HG02938 (cell line): ENCODE measurements around the gene FGD4.
"Not testable (repeated sequence)": the region's sequence is repeated elsewhere in the genome, so short reads cannot be mapped to it uniquely, and the experiment has no call there.

Experiments used
- ATAC-seq: cut with Tn5 transposase; IDR thresholded peaks from one replicate; pipeline ENCODE4 v1.9.1; 2021; ENCODE audit warnings: mild to moderate bottlenecking, moderate library complexity; ENCODE audit not compliant: unreplicated experiment

Gene FGD4

DNA sequence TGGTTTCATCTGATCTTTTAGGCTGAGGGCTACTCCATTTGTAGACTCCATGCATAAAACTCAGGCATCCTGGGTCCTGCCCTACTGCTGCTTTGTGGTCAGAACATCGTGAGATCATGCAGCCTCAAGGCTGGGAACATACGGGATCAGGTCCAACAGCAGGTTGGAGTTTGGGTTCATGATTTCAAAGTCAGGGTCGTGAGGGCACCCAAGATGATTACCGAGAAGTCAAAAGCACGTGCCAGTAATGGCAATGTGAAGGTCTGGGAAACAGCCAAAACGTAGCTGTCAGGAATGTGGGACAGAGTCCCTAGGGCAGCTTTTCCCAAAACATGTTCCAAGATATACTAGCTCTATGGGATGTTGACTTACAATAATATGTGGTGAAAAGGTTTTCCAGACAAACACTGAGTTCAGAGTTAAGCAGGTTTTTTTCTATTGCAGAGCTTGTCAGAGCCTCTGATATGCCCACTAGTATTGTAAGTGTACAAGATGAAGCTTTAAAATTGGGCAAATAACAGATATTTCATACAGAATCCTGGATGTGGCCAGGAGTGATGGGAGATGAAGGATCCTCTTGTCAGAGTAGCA lies 149.4 kb downstream of the FGD4 start:
- ATAC-seq, result no peak

DNA sequence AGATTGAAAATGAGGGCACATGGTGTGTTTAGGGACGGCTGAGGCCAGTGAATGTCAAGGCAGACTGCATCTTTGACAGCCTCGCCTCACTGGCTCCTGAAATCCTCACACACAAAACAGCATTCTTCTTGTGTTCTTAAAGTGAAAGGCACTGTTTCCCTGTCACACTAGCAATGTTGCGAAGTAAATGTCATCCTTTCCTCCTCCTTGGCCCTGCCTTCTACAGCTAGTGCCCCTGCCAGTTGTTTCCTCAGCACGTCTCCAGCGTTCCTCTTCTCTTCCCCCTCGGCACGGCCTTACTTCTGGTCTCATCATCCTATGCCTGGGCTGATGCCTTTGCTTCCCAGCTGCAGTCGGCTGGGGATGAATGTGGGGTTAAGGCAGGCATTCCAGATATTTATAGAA lies 150.3 kb downstream of the FGD4 start:
- no peak for ATAC-seq

DNA sequence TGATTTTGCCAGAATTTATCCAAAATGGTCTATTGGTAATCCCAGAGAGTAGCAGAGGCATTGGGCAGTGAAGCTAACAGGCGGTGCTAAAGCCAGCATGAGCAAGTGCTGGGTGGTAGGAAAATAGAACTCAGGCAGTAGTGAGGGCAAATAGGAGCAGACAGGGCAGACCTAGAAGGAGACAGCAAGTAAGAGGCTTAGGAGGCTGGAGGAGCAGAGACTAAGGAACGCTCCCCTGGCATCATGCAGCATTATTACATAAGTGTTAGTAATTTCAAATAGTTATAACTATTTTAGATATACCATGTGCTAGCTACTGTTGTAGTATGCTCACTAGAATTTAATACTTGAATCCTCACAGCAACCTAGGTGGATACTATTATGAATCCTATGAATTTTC lies 151.7 kb downstream of the FGD4 start:
- no peak for ATAC-seq

DNA sequence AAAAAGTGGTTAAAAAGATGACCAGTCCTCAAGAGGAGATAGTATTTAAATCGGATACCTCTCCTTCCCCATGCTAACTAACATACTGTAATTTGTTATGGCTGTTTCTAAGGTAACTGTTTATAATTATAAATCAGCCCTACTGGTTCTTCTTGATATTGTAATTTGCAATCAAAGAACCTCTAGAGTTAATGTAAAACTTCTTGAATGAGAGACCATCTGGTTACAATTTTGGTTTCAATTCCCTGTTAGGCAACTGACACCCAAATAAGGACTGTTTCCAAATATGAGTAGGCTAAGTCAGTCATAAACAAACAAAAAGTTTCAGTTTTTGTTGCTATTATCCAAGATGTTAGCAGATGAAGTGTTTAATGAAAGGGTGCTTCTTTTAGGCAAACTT lies 159.5 kb downstream of the FGD4 start:
- ATAC-seq, result peak; percentile 98

DNA sequence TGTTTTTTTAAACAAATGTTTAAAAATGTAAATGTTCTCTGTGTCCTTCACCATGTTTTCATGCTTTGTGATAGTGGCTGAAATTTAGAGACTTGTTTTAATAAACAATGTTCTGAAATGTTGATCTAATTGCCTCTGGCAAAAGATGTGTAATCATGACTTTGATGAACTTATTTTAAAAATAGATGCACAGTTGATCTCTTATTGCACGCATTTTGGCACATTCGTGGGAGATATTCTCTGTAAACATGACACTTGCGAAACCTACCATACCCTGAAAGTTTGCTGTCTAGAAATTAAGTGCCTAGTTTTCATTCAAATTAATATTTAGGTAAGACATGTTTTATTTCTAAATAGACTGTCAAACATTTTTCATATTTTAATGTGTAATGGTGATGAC lies 160.1 kb downstream of the FGD4 start:
- ATAC-seq, result peak; percentile 15

DNA sequence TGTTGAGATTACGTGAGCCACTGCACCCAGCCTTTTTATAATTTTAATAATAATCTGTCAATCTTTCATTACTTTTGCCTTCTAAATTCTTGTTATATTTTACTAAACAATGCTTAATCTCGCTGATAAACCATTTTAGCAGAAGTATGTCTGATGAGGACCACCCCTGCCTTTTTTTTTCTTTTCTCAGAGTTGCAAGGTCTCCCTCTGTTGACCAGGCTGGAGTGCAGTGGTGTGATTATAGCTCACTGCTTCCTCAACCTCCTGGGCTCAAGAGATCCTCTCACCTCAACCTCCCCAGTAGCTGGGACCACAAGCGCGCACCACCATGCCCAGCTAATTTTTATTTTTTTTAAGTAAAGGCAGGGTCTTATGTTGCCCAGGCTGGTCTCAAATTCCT lies 161.2 kb downstream of the FGD4 start:
- no peak for ATAC-seq

DNA sequence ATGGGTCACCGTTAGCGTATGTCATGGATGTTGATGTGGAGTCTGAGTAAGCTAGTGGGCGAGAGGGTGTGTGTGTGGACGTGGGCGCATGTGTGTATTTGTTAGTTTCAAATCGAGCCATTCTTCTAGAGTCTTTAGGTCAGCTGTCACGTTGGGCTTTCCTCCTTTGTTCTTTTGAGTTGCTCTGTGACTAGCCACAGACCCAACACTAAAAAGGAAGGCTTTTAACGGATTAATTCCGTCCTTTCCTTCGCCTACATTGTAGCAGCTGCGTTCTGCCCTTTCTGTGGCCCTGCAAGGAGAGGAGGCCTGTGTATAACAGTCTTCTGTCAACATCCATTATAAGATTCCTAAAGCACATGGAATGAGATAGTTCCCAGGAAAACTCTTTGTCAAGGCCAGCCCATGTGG lies 162.6 kb downstream of the FGD4 start:
- no peak for ATAC-seq

DNA sequence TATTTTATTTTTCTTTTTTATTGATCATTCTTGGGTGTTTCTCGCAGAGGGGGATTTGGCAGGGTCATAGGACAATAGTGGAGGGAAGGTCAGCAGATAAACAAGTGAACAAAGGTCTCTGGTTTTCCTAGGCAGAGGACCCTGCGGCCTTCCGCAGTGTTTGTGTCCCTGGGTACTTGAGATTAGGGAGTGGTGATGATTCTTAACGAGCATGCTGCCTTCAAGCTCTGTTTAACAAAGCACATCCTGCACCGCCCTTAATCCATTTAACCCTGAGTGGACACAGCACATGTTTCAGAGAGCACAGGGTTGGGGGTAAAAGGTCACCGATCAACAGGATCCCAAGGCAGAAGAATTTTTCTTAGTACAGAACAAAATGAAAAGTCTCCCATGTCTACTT lies 163.1 kb downstream of the FGD4 start:
- not testable (repeated sequence) for ATAC-seq

DNA sequence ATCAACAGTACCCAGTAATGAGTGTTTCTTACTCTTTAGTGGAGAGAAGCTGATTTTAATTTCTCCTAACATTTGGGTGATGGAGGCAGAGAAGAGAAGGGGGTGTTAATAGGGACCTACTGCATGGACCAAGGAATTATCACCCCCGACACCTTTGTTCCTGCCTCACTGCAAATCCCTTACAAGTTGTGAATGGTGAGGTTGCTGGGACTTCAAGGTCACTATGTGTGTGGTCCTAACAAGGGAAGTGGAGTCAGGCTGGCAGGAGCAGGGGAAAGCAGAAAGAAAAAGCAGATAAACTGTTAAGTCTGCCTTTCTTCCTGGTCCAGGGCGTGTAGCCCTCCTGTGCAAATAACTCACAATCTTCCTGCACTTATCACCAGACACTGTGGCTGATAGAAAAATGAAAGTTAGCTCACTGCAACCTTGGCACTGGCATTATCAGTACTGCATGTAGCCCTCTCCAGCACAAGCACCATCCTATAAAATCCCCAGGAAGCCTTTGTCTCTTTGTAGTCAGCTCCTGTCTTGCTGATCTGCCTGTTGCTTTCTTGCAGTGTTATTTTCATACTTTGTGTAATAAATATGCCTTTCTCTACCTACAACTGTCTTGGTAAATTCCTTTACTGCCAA lies 167.4 kb downstream of the FGD4 start:
- ATAC-seq, result no peak

DNA sequence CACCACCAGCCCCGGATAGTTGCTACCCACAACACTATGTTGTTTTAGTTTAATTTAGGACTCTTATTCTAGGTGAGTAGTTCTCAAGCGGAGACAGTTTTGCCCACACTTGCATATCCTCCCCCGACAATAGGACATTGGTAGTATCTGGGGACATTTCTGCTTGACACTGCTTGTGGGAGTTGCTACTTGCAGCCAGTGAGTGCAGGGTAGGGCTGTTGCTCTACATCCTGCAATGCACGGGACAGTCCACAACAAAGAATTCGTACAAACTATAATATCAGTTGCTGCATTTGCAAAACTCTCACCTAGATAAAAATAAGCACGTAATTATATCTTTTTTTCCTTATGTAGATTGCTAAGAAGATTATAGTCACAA lies 167.9 kb downstream of the FGD4 start:
- ATAC-seq, result no peak

DNA sequence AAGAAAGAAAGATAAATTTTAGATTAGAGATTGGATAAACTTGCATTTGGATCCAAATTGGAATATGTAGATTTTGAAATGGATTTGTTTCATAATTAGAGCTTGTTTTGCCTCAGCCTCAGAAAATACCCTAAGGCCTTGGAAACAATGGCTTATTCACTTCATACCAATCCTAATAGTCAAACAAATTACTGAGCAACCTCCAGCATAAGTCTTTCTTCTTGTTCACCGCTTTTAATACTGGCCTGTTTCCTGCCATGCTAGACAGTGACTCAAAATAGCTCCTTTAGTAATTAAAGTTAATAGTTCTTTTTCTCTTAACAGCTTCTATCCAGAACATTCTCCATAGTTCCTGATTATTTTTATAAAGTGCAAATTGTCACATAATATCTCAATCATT lies 168.9 kb downstream of the FGD4 start:
- no peak for ATAC-seq

DNA sequence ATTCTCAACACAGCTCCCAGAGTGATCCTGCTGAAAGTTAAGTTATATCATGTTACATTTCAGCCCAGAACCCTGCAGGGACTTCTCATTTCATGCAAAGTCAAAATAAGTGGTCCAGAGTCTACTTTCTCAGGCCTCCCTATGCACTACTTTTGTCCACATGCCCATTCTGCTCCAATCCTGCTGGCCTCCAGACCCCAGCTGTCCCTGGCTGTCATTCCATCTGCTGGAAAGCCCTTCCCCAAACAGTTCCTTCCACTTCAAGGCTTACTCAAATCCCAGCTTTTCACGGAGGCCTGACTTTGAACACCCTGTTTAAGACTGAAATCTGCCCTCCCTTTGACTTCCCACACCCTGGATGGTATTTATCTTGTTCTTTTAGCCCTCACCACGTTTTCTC lies 169.9 kb downstream of the FGD4 start:
- no peak for ATAC-seq

DNA sequence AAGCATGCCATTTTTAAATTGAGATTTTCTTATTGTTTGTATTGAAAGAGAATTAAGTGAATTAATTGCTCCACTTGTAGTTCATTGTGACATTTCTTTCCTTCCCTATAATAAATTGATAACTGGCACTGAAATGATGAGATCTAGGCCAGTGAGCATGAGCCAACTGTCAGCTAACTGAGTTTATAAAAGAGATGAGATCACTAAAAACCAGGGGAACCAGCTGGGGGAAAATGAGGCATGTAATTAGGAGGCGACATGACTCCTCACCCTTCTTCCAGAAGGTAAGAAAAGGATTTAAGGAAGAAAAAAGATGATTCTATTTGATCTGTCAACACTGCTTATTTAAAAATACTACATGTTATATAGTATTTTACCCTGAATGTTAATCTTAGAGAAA lies 175.2 kb downstream of the FGD4 start:
- ATAC-seq, result no peak

DNA sequence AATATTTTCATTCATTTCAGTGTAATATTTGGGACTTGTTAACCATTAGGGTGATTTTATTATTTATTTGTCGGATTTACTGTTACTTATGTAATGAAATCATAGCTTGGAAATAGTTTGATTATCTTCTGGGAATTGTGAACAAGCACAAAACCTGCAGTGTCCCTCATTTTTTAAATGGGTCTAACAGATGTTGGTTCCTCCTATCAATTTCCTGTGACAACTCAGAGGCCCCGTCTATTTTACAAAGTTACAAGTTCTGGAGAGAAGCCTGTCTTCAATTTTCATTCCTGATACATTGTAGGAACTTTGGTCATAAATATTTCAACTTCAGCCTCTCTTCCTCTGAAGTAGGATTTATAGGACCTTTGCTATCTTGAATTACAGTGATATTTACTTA lies 178.0 kb downstream of the FGD4 start:
- ATAC-seq, result no peak

DNA sequence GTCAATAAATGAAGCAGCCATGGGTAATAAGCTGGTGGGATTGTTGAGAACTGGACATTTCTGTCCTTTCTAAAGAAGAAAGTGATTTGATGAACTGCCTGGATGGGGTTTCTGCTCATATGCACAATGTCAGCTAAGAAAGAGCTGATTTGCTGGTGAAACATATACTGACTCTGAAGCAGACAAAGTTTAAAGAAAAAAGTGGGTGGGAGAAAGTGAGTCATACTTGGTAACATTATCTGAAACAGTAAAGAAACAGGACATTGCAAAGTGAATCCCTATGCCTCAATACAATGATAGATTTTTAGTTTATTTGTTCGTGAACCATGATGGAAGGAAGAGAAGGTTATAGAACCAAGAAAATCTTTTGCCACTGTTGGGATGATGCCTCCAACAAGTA lies 184.2 kb downstream of the FGD4 start:
- no peak for ATAC-seq

DNA sequence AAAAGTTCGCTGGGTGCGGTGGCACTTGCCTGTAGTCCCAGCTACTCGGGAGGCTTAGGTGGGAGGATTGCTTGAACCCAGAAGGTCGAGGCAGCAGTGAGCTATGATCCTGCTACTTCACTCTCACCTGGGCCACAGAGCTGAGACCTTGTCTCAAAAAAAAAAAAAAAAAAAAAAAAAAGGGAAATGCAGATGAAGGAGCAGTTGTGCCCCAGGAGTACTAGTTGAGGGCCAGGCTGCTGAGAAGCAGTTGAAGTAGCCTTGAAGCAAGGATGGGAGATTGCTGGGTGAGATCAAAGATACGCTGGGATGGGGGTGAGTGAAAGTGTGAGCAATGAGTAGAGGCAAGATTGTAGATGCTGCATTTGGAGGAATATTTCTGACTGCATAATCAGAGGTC lies 186.3 kb downstream of the FGD4 start:
- ATAC-seq, result no peak

DNA sequence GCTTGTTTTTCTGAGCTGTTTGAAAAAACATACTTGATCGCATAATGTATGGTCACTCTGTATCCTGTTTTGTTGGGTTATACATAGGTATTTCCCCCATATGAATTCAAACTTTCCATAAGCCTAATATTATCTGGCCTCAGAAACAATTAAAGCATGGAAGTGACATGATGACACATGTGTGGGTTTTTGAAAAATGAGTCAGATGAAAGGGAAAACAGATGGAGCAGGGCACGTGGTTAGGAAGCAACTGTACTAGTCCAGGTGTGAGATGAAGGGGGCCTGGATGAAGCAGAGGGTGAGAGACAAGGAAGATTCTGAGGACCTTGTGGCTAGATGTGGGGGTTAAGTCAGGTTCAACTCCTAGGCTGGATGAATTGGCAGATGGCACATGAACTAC lies 187.0 kb downstream of the FGD4 start:
- no peak for ATAC-seq

DNA sequence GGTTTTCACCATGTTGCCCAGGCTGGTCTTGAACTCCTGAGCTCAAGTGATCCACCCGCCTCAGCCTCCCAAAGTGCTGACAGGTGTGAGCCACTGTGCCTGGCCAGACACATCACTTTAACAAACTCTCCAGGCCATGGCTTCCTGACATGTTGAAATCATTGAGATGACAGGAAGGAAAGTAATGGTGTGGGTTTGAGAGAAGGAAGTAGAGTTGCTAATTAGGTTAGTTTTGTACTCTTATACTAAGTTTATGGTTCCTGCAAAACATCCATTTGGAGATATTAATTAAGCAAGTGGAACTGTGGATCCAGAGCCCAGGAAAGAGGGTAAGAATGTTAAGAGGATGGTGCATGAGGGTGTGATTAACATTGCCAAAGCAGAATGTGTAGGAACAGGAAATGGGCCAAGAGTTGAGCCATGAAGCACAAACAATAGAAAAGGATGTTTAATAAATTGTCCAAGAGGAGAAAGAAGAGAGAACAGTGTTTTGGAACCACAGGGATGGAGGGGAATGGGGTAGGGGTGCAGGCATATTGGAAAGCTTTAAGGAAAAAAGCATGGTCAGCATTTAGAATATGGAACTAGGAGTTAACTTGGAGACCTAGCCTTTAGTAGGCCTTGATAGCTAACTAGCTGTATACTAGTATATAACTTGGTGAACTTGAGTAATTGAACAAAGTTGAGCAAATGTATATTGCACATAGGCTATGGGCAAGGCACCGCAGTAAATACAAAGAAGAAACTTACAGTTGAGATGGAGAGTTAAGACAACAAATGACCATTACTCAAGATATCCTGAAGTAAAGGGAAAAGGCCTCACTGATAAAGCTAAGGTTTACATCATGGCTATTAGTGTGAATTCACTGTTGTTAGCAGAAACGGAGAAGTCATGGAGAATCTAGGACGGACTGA lies 188.5 kb downstream of the FGD4 start:
- ATAC-seq, result no peak

DNA sequence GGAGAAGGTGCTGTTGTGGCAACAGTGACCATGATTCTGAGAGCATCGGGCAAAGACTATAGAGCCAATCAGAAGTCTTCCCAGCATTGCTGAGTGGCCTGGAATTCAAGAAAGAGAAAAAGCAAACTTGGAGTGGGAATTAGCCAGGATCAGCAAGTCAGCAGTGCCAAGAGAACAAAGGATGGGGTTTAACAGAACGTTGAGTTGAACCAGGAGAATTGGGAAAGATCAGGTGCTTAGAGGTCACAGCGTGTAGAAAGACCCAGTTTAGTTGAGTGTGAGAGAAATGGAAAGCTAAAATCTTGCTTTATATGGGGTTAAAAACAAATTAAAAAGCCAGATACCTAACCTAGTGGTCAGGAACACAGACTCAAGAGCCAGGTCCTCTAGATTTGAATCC lies 189.2 kb downstream of the FGD4 start:
- ATAC-seq, result no peak

DNA sequence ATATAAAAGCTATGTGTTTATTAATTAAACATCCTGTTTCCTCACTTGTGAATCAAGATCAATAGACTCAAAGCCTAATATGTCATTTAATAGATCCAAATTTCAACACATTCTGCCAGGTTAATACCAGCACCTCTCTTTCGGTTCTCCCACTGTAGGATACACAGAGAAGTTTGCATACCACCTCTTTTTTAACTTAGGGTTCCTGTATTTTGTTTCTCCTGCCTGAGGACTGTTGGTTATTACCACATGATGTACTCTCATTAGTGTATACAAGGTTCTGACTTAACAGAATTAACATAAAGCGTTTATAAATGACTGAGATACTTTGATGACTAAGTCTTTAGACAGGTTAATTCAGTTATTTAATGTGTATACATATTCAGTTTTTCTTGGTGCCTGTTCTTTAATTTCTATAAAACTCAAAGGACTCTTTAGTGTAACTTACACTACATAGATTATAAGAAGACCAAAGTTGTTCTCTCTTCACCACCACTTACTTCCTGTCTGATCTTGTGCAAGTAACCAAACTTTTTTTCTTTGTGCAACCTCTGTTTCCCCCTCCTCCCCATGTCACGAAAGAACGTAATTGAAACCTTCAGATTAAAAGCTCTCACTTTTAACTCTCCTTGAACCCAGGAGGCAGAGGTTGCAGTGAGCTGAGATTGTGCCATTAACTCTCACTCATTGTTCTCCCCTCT lies 190.0 kb downstream of the FGD4 start:
- no peak for ATAC-seq

DNA sequence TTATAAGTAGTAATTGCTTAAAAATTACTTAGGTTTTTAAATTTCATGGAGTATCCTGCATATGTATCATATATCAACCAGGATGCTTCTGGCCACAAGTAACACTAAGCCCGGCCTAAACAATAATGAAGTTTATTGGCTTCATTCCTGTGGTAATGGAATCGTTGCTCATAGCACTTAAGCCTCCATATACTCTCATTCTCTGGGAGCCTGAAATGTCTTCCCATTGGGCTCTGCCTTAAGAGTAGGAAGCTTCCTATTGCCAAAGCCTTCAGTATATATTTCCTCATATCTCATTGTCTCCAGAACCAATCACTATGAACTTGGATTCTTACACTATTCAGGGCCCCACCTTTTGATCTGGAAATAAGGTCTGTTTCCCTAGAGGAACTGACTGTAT lies 195.9 kb downstream of the FGD4 start:
- ATAC-seq, result no peak

DNA sequence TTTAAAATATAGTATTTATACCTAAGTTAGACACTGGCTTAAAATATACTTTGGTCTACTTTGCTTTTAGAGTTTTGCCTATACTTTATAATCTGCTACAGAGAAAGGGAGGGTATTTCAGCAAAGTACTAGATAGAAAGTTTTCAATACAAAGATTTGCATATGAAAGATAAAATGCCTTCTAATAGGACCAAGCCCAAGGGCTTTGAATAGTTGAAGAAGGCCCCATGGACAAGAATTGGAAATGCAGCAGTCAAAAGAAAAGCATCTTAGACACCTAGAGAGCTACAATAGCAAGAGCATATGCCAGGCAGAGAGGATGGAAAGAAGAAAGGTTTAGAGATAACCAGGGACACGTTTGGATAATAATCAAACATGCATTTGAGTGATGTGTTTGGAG lies 196.7 kb downstream of the FGD4 start:
- ATAC-seq, result no peak
